GM18907 (cell line): Measurements from ENCODE around the gene FCN3.
A peak's percentile ranks its signal among the peaks of the same experiment; 100 is the strongest.

Experiments
- ATAC-seq: cut with Tn5 transposase; IDR thresholded peaks from one replicate; pipeline ENCODE4 v1.9.1; 2021; ENCODE audit warnings: mild to moderate bottlenecking, moderate library complexity; ENCODE audit not compliant: unreplicated experiment

FCN3 gene

DNA sequence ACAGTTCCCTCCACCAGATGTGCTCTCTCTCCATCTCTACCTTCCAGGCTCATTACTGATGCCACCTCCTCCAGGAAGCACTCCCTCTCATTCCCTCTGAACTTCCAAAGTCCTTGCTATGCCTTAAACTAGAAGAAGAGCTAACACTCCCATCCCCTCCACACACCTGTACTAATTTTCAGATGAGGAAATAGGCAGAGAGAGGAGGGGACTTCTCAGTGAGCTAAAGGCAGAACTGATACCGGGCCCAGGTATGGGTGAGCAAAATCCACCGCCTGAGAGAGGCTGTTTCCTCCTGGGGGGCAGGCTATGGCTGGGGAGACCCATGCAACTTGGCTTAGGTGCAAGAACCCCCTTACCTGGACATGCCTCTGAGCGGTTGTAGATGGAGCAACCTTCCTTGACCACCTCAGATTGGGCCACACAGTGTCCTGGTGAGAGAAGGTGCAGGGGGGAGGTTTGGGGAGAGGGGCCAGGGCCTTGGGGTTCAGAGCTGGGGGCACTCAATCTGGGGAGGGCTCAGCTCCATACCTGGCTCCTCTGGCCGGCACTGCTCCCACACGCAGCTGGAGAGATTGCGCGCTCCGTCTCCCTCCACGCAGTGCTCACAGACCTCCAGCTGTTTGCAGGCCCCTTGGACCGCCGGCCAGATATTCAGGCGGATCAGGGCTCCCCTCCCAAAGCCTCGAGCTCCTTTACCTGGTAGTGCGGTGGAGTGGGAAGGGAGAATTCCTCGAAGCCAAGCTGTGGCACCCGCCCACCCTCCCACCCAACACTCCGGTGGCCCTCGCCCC lies 7.5 kb upstream of the FCN3 start:
- no peak for ATAC-seq

GRCh38 chr1:27380766-27381733 lies 6.4 kb upstream of the FCN3 start:
- ATAC-seq: no peak

DNA sequence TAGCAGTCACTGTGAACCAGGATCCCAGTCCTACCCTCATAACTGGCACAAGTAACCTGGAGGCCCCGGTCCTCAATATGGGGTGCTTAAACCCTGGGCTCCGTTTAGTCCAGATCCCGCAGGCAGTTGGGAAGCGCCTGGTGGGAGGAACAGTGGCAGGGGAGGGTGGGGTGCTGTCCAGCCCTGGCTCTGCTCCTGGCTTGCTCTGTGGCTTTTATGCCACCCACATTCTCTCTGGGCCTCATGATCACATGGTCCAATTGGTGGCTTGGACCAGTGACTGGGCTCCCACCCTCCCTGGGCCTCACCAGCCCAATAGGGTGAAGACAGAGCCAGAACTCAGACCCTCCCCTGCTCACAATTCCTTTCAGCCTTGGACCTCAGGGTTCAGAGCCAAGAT lies 5.6 kb upstream of the FCN3 start:
- ATAC-seq: no peak

- ATAC-seq: no peak
These were observed 5.0 kb upstream of the FCN3 start for GRCh38 chr1:27379564-27380122.

GRCh38 chr1:27377760-27378495 lies 3.3 kb upstream of the FCN3 start:
- ATAC-seq: no peak

GRCh38 chr1:27372808-27373690 lies 1.6 kb downstream of the FCN3 start:
- ATAC-seq: no peak

- no peak for ATAC-seq
These were observed 2.4 kb downstream of the FCN3 start for GRCh38 chr1:27372022-27372807.

- no peak for ATAC-seq
These were observed 5.6 kb downstream of the FCN3 start for GRCh38 chr1:27368869-27369582.

- ATAC-seq: no peak
These were observed 7.4 kb downstream of the FCN3 start for GRCh38 chr1:27367160-27367650.

DNA sequence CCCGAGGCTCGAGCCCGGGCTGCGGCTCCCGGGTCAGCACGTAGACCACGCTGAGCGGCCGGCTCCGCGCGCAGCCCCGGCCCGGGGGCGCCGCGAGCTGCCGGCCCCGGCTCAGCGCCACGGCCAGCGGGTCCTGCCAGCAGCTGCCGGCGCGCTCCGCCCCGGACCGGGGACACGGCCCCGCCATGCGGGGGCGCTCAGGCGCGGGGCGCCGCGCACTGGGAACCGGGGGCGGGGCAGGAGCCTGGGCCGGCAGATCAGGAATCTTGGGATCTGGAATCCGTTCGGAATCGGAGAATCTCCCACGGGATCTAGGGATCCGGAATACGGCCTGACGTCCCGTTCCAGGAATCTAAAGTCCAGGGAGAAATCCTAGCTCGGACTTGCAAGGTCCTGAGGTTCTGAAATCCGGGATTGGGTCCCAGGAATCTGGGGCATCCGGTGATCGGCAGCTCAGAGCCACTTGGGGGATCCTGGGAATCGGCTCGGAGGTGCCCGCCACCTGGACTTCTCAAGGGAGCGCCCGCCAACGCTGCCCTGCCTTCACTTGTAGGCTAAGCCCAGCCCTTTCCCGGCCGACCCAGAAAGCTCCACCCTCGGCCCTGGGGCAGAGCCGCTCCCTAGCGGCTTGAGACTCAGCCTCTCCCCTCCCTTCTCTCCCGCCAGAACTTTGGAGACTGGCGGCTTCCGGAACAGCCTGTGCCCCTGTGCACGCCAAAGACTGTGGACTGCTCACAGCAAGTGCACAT lies 8.0 kb downstream of the FCN3 start, which contains the start of gene MAP3K6:
Gene MAP3K6, minus strand, starts transcription at position 551 of the 749 bp plus-strand sequence. Its CDS starts 364 bp downstream, at position 187.
- ATAC-seq: peak; percentile 31

DNA sequence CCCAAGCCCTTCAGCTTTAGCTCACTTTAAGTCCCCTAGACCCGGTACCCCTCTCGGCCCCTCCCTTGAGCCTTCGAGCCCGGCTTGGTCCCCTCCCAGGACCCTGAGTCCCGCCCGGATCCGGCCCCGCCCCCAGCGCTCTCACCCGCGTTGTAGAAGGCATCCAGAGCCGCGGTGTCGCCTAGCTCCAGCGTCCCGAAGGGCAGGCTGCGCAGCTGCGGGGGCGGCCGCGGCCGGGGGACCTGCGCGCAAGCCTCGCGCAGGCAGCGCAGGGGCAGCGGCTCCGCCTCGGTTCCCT lies 8.6 kb downstream of the FCN3 start:
- ATAC-seq: peak; percentile 40

GRCh38 chr1:27365372-27366112 lies 9.1 kb downstream of the FCN3 start:
- peak; percentile 36 for ATAC-seq

- no peak for ATAC-seq
These were observed 9.8 kb downstream of the FCN3 start for GRCh38 chr1:27364696-27365371.

GRCh38 chr1:27363766-27364695 lies 10.6 kb downstream of the FCN3 start:
- ATAC-seq: no peak

DNA sequence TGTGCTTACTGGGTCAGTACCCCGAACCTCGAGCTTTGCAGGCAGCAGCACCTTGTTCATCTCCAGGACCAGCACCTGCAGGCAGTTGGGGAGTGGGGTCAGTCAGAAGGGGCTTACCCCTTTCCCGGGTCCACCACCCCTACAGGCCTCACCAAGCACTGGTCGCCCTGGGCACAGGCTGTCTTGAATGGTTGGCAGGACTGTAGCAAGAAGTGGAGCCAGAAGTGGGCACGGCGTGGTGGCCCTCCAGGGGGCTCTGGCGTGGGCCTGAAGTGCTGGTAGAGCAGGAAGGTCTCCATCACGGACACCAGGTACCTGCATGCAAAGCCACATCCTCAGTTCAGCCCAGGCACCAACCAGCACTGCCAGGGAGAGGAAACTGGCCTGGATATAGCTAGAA lies 13.1 kb downstream of the FCN3 start:
- no peak for ATAC-seq
